ENCODE measurements around the gene DLK2. TPM values are rescaled to one million over a fixed set of nuclear protein-coding genes. Genes with fewer than 3 reads are reported as not detected.

DLK2 gene
- total RNA-seq, 1 experiment from 2014 or later: 3.6 TPM

DNA sequence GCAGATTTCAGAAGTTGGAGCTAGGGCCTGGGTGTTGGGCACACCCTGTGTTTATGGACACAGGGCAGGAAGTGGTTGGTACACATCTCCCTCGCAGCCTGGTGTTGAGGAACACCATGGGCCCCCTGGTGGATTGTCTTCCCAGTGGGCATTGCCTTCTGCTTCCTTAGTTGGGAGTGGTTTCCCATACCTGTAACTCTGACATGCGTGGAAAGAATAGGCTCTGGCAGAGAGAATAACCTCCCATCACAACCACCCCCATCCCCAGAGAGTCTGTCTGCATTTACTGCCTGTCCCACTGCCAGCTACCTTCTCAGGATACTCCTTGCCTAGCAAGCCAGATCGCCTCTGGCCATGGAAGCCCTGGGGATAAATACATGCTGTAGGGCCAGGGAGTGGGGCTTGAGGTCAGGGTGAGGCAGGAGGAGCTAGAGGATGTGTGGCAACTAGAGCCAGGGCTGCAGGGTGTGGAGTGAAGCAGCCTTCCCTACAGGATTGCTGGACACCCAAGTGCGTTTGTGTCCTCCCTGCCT lies 40.1 kb upstream of the DLK2 start:
- peaks cover 15% of the 10 kb centered on the region; the same call in 1 of the 2 replicates for H3K36me3 ChIP-seq (ENCODE audit: low read depth)
- CTCF ChIA-PET: interaction anchor here (0.5 to 2.8 kb wide), 8 partner anchors 12 to 231 kb away, joined by 3 to 15 read pairs (median 6); no protein-coding TSS in a partner anchor
- H3K4me2 ChIP-seq: peak overlapping the region; percentile 70
- H3K27ac ChIP-seq: peak overlapping the region; percentile 57
- TF ChIP-seq CTCF (conservative IDR thresholded peaks at IDR 0.05) (peak; percentile 52), EZH2 (IDR thresholded peaks at IDR 0.05; ENCODE audit: low read depth) (no peak)
- no TSS peak for BruUV-seq (replicated peaks)
- intact Hi-C loops (cut with micrococcal nuclease; ENCODE audit: unreplicated experiment): loop anchor here (5.0 to 10.0 kb wide), 3 partner anchors 61 to 321 kb away; partner anchors contain the start of genes CRIP3 and SRF
- H2AFZ ChIP-seq: no peak overlapping the region
- no peak overlapping the region for H3K4me3 ChIP-seq
- DNase-seq: peak; percentile 60 to 67
- H4K20me1 ChIP-seq (ENCODE audit: insufficient read depth): 0 out of 2 replicates have a peak, but pooled peaks cover 11% of the 10 kb centered on the region
- POLR2A ChIA-PET (ENCODE audit: unreplicated experiment): interaction anchor here (0.9 kb wide), 1 partner anchor 18 kb away, joined by 5 read pairs; no protein-coding TSS in a partner anchor
- peaks cover 4% of the 10 kb centered on the region; the same call in 1 of the 2 replicates for H3K79me2 ChIP-seq (ENCODE audit: low read depth)
- no peaks in the 10 kb centered on the region for H3K9me2 ChIP-seq (ENCODE audit: insufficient read depth)
- H3K4me1 ChIP-seq (replicated peaks; ENCODE audit: insufficient read depth): peaks cover 31% of the 10 kb centered on the region
- H3F3A ChIP-seq (ENCODE audit: insufficient read depth, low read depth): peaks cover 27% of the 10 kb centered on the region; the same call in 1 of the 2 replicates
- H3K27me3 ChIP-seq (ENCODE audit: insufficient read depth, low read depth): no peaks in the 10 kb centered on the region
- H3K9me3 ChIP-seq (ENCODE audit: insufficient read depth, low read depth): no peaks in the 10 kb centered on the region

GRCh38 chr6:43494766-43495165 lies 39.4 kb upstream of the DLK2 start:
- 0 out of 2 replicates have a peak, but pooled peaks cover 11% of the 10 kb centered on the region for H4K20me1 ChIP-seq (ENCODE audit: insufficient read depth)
- no peak overlapping the region for H3K4me3 ChIP-seq
- no peak overlapping the region for H3K27ac ChIP-seq
- no peak for DNase-seq
- ChIA-PET POLR2A (ENCODE audit: unreplicated experiment) (interaction anchor here (0.6 kb wide), 1 partner anchor 123 kb away, joined by 3 read pairs; no protein-coding TSS in a partner anchor), CTCF (interaction anchor here (0.5 to 2.8 kb wide), 2 partner anchors 13 to 30 kb away, joined by 5 to 8 read pairs; no protein-coding TSS in a partner anchor)
- H3K27me3 ChIP-seq (ENCODE audit: insufficient read depth, low read depth): no peaks in the 10 kb centered on the region
- BruUV-seq (replicated peaks): no TSS peak
- peaks cover 31% of the 10 kb centered on the region for H3K4me1 ChIP-seq (replicated peaks; ENCODE audit: insufficient read depth)
- no peak overlapping the region for H3K4me2 ChIP-seq
- intact Hi-C loops (cut with micrococcal nuclease; ENCODE audit: unreplicated experiment): loop anchor here (5.0 to 10.0 kb wide), 3 partner anchors 60 to 320 kb away; partner anchors contain the start of genes CRIP3 and SRF
- TF ChIP-seq EZH2 (IDR thresholded peaks at IDR 0.05; ENCODE audit: low read depth) (no peak), CTCF (conservative IDR thresholded peaks at IDR 0.05) (no peak)
- H2AFZ ChIP-seq: no peak overlapping the region
- peaks cover 27% of the 10 kb centered on the region; the same call in 1 of the 2 replicates for H3F3A ChIP-seq (ENCODE audit: insufficient read depth, low read depth)
- no peaks in the 10 kb centered on the region for H3K9me2 ChIP-seq (ENCODE audit: insufficient read depth)
- peaks cover 4% of the 10 kb centered on the region; the same call in 1 of the 2 replicates for H3K79me2 ChIP-seq (ENCODE audit: low read depth)
- peaks cover 12% of the 10 kb centered on the region; the same call in 1 of the 2 replicates for H3K36me3 ChIP-seq (ENCODE audit: low read depth)
- no peaks in the 10 kb centered on the region for H3K9me3 ChIP-seq (ENCODE audit: insufficient read depth, low read depth)

DNA sequence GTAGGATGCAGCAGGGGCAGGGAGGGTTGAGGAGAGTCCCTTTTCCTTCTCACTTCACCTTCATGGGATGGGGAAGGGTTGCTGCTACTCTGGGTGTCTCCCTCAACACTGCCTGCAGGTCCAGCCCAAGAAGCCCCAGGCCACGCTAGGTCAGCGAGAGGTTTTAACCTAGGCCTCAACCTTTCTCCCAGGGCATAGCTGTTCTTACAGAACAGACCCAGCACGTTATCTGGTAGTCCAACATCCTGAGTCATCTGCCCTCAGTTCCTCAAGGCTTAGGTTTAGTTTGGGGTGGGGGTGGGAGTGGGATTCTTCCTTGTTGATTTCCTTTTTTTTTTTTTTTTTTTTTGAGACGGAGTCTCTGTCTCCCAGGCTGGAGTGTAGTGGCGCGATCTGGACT lies 39.0 kb upstream of the DLK2 start:
- ChIA-PET POLR2A (ENCODE audit: unreplicated experiment) (interaction anchor here (0.6 kb wide), 1 partner anchor 123 kb away, joined by 3 read pairs; no protein-coding TSS in a partner anchor), CTCF (interaction anchor here (2.8 kb wide), 1 partner anchor 13 kb away, joined by 8 read pairs; no protein-coding TSS in a partner anchor)
- no TSS peak for BruUV-seq (replicated peaks)
- H4K20me1 ChIP-seq (ENCODE audit: insufficient read depth): 0 out of 2 replicates have a peak, but pooled peaks cover 11% of the 10 kb centered on the region
- no peaks in the 10 kb centered on the region for H3K9me2 ChIP-seq (ENCODE audit: insufficient read depth)
- intact Hi-C loops (cut with micrococcal nuclease; ENCODE audit: unreplicated experiment): loop anchor here (10.0 kb wide), 2 partner anchors 60 to 320 kb away; partner anchors contain the start of gene SRF
- no peak overlapping the region for H3K4me3 ChIP-seq
- H3F3A ChIP-seq (ENCODE audit: insufficient read depth, low read depth): peaks cover 27% of the 10 kb centered on the region; the same call in 1 of the 2 replicates
- H3K36me3 ChIP-seq (ENCODE audit: low read depth): 0 out of 2 replicates have a peak, but pooled peaks cover 8% of the 10 kb centered on the region
- no peak for TF ChIP-seq EZH2 (IDR thresholded peaks at IDR 0.05; ENCODE audit: low read depth)
- no peak for TF ChIP-seq CTCF (conservative IDR thresholded peaks at IDR 0.05)
- H3K27ac ChIP-seq: no peak overlapping the region
- no peak overlapping the region for H2AFZ ChIP-seq
- no peak for DNase-seq
- peaks cover 4% of the 10 kb centered on the region; the same call in 1 of the 2 replicates for H3K79me2 ChIP-seq (ENCODE audit: low read depth)
- no peaks in the 10 kb centered on the region for H3K27me3 ChIP-seq (ENCODE audit: insufficient read depth, low read depth)
- H3K9me3 ChIP-seq (ENCODE audit: insufficient read depth, low read depth): no peaks in the 10 kb centered on the region
- H3K4me2 ChIP-seq: no peak overlapping the region
- peaks cover 31% of the 10 kb centered on the region for H3K4me1 ChIP-seq (replicated peaks; ENCODE audit: insufficient read depth)

All from PC-9 (cell line).